ENCODE measurements around the gene COPS2. TPM values are rescaled to one million over a fixed set of nuclear protein-coding genes. Genes with fewer than 3 reads are reported as not detected.

Gene COPS2
- total and polyA plus RNA-seq, 2 experiments from 2014 or later, result 37.4 to 97.9 TPM

GRCh38 chr15:49168016-49168415 is 12.6 kb upstream of the COPS2 start:
- 54% methylated on average over 3 of the region's 3 CpGs for WGBS (ENCODE audit: low lambda C conversion rate, missing lambda C conversion rate)
- no peak overlapping the region for H2AFZ ChIP-seq
- no peak for TF ChIP-seq CTCF (IDR thresholded peaks at IDR 0.05; ENCODE audit: poor library complexity)
- TF ChIP-seq EZH2phosphoT487 (IDR thresholded peaks at IDR 0.05; ENCODE audit: low read depth, severe bottlenecking, unreplicated experiment), result no peak
- TF ChIP-seq EZH2 (IDR thresholded peaks at IDR 0.05; ENCODE audit: borderline replicate concordance), result no peak
- no peaks in the 10 kb centered on the region for H3K27me3 ChIP-seq
- peaks cover 10% of the 10 kb centered on the region for H3K4me1 ChIP-seq (ENCODE audit: insufficient read depth)
- H3K36me3 ChIP-seq (replicated peaks; ENCODE audit: insufficient read depth, low read depth), result no peaks in the 10 kb centered on the region
- H3K4me2 ChIP-seq, result no peak overlapping the region
- H4K20me1 ChIP-seq (ENCODE audit: insufficient read depth, poor library complexity, severe bottlenecking), result no peaks in the 10 kb centered on the region
- H3K79me2 ChIP-seq, result peaks cover 36% of the 10 kb centered on the region
- no peaks in the 10 kb centered on the region for H3K9me2 ChIP-seq (replicated peaks; ENCODE audit: insufficient read depth)
- H3K4me3 ChIP-seq, result no peak overlapping the region
- H3K27ac ChIP-seq, result no peak overlapping the region
- DNase-seq (ENCODE audit: low spot score), result no peak
- H3K9me3 ChIP-seq (ENCODE audit: low read depth), result no peaks in the 10 kb centered on the region

GRCh38 chr15:49164865-49165264 is 9.5 kb upstream of the COPS2 start:
- TF ChIP-seq EZH2 (IDR thresholded peaks at IDR 0.05; ENCODE audit: borderline replicate concordance), result no peak
- TF ChIP-seq EZH2phosphoT487 (IDR thresholded peaks at IDR 0.05; ENCODE audit: low read depth, severe bottlenecking, unreplicated experiment), result no peak
- no peak for TF ChIP-seq CTCF (IDR thresholded peaks at IDR 0.05; ENCODE audit: poor library complexity)
- H4K20me1 ChIP-seq (ENCODE audit: insufficient read depth, poor library complexity, severe bottlenecking), result no peaks in the 10 kb centered on the region
- H3K4me1 ChIP-seq (ENCODE audit: insufficient read depth), result no peaks in the 10 kb centered on the region
- peaks cover 16% of the 10 kb centered on the region for H3K79me2 ChIP-seq
- no peak overlapping the region for H3K4me2 ChIP-seq
- no peak overlapping the region for H3K27ac ChIP-seq
- DNase-seq (ENCODE audit: low spot score), result no peak
- H2AFZ ChIP-seq, result no peak overlapping the region
- H3K9me2 ChIP-seq (replicated peaks; ENCODE audit: insufficient read depth), result no peaks in the 10 kb centered on the region
- H3K36me3 ChIP-seq (replicated peaks; ENCODE audit: insufficient read depth, low read depth), result no peaks in the 10 kb centered on the region
- no peaks in the 10 kb centered on the region for H3K27me3 ChIP-seq
- no peak overlapping the region for H3K4me3 ChIP-seq
- H3K9me3 ChIP-seq (ENCODE audit: low read depth), result no peaks in the 10 kb centered on the region

GRCh38 chr15:49163678-49164077 is 8.3 kb upstream of the COPS2 start:
- DNase-seq (ENCODE audit: low spot score), result no peak
- TF ChIP-seq CTCF (IDR thresholded peaks at IDR 0.05; ENCODE audit: poor library complexity) (no peak), EZH2 (IDR thresholded peaks at IDR 0.05; ENCODE audit: borderline replicate concordance) (no peak), EZH2phosphoT487 (IDR thresholded peaks at IDR 0.05; ENCODE audit: low read depth, severe bottlenecking, unreplicated experiment) (no peak)
- no peak overlapping the region for H2AFZ ChIP-seq
- WGBS (ENCODE audit: low lambda C conversion rate, missing lambda C conversion rate), result 86% methylated on average over 1 of the region's 1 CpG
- H3K4me2 ChIP-seq, result no peak overlapping the region
- H3K4me3 ChIP-seq, result no peak overlapping the region
- no peaks in the 10 kb centered on the region for H4K20me1 ChIP-seq (ENCODE audit: insufficient read depth, poor library complexity, severe bottlenecking)
- peaks cover 21% of the 10 kb centered on the region for H3K79me2 ChIP-seq
- no peaks in the 10 kb centered on the region for H3K4me1 ChIP-seq (ENCODE audit: insufficient read depth)
- no peak overlapping the region for H3K27ac ChIP-seq
- H3K9me3 ChIP-seq (ENCODE audit: low read depth), result no peaks in the 10 kb centered on the region
- H3K27me3 ChIP-seq, result no peaks in the 10 kb centered on the region
- no peaks in the 10 kb centered on the region for H3K9me2 ChIP-seq (replicated peaks; ENCODE audit: insufficient read depth)
- H3K36me3 ChIP-seq (replicated peaks; ENCODE audit: insufficient read depth, low read depth), result no peaks in the 10 kb centered on the region
